NCI-H226 (cell line): ENCODE data around the gene HBM.
"Not testable (repeated sequence)": the region's sequence is repeated elsewhere in the genome, so short reads cannot be mapped to it uniquely, and the experiment has no call there.

Source experiments
- DNase-seq: peaks from one replicate; pipeline ENCODE4 v3.0.0-alpha.2; 2015

The HBM gene

DNA sequence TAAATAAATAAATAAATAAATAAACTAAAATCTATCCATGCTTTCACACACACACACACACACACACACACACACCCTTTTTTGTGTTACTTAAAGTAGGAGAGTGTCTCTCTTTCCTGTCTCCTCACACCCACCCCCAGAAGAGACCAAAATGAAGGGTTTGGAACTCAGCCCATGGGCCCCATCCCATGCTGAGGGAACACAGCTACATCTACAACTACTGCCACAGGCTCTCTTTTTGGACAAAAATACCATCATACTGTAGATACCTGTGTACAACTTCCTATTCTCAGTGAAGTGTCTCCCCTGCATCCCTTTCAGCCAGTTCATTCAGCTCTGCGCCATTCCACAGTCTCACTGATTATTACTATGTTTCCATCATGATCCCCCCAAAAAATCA lies 5.0 kb downstream of the HBM start:
- no peak for DNase-seq

DNA sequence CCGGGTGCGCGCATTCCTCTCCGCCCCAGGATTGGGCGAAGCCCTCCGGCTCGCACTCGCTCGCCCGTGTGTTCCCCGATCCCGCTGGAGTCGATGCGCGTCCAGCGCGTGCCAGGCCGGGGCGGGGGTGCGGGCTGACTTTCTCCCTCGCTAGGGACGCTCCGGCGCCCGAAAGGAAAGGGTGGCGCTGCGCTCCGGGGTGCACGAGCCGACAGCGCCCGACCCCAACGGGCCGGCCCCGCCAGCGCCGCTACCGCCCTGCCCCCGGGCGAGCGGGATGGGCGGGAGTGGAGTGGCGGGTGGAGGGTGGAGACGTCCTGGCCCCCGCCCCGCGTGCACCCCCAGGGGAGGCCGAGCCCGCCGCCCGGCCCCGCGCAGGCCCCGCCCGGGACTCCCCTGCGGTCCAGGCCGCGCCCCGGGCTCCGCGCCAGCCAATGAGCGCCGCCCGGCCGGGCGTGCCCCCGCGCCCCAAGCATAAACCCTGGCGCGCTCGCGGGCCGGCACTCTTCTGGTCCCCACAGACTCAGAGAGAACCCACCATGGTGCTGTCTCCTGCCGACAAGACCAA lies 6.7 kb downstream of the HBM start, which contains the start of gene HBA2:
Gene HBA2, plus strand, starts transcription at position 503 of the 568 bp plus-strand sequence. Its CDS starts 37 bp downstream, at position 540.
- DNase-seq, result not testable (repeated sequence)

DNA sequence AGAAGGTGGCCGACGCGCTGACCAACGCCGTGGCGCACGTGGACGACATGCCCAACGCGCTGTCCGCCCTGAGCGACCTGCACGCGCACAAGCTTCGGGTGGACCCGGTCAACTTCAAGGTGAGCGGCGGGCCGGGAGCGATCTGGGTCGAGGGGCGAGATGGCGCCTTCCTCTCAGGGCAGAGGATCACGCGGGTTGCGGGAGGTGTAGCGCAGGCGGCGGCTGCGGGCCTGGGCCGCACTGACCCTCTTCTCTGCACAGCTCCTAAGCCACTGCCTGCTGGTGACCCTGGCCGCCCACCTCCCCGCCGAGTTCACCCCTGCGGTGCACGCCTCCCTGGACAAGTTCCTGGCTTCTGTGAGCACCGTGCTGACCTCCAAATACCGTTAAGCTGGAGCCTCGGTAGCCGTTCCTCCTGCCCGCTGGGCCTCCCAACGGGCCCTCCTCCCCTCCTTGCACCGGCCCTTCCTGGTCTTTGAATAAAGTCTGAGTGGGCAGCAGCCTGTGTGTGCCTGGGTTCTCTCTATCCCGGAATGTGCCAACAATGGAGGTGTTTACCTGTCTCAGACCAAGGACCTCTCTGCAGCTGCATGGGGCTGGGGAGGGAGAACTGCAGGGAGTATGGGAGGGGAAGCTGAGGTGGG lies 7.6 kb downstream of the HBM start:
- DNase-seq, result not testable (repeated sequence)

DNA sequence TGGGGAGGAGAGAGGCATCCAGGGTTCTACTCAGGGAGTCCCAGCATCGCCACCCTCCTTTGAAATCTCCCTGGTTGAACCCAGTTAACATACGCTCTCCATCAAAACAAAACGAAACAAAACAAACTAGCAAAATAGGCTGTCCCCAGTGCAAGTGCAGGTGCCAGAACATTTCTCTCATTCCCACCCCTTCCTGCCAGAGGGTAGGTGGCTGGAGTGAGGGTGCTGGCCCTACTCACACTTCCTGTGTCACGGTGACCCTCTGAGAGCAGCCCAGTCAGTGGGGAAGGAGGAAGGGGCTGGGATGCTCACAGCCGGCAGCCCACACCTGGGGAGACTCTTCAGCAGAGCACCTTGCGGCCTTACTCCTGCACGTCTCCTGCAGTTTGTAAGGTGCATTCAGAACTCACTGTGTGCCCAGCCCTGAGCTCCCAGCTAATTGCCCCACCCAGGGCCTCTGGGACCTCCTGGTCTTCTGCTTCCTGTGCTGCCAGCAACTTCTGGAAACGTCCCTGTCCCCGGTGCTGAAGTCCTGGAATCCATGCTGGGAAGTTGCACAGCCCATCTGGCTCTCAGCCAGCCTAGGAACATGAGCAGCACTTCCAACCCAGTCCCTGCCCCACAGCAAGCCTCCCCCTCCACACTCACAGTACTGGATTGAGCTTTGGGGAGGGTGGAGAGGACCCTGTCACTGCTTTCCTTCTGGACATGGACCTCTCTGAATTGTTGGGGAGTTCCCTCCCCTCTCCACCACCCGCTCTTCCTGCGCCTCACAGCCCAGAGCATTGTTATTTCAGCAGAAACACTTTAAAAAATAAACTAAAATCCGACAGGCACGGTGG lies 8.4 kb downstream of the HBM start:
- DNase-seq, result not testable (repeated sequence)

DNA sequence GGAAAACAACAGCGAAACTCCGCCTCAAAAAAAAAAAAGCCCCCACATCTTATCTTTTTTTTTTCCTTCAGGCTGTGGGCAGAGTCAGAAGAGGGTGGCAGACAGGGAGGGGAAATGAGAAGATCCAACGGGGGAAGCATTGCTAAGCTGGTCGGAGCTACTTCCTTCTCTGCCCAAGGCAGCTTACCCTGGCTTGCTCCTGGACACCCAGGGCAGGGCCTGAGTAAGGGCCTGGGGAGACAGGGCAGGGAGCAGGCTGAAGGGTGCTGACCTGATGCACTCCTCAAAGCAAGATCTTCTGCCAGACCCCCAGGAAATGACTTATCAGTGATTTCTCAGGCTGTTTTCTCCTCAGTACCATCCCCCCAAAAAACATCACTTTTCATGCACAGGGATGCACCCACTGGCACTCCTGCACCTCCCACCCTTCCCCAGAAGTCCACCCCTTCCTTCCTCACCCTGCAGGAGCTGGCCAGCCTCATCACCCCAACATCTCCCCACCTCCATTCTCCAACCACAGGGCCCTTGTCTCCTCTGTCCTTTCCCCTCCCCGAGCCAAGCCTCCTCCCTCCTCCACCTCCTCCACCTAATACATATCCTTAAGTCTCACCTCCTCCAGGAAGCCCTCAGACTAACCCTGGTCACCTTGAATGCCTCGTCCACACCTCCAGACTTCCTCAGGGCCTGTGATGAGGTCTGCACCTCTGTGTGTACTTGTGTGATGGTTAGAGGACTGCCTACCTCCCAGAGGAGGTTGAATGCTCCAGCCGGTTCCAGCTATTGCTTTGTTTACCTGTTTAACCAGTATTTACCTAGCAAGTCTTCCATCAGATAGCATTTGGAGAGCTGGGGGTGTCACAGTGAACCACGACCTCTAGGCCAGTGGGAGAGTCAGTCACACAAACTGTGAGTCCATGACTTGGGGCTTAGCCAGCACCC lies 9.5 kb downstream of the HBM start:
- peak; percentile 39 for DNase-seq

DNA sequence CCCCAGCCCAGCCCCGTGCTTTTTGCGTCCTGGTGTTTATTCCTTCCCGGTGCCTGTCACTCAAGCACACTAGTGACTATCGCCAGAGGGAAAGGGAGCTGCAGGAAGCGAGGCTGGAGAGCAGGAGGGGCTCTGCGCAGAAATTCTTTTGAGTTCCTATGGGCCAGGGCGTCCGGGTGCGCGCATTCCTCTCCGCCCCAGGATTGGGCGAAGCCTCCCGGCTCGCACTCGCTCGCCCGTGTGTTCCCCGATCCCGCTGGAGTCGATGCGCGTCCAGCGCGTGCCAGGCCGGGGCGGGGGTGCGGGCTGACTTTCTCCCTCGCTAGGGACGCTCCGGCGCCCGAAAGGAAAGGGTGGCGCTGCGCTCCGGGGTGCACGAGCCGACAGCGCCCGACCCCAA lies 10.2 kb downstream of the HBM start:
- not testable (repeated sequence) for DNase-seq

DNA sequence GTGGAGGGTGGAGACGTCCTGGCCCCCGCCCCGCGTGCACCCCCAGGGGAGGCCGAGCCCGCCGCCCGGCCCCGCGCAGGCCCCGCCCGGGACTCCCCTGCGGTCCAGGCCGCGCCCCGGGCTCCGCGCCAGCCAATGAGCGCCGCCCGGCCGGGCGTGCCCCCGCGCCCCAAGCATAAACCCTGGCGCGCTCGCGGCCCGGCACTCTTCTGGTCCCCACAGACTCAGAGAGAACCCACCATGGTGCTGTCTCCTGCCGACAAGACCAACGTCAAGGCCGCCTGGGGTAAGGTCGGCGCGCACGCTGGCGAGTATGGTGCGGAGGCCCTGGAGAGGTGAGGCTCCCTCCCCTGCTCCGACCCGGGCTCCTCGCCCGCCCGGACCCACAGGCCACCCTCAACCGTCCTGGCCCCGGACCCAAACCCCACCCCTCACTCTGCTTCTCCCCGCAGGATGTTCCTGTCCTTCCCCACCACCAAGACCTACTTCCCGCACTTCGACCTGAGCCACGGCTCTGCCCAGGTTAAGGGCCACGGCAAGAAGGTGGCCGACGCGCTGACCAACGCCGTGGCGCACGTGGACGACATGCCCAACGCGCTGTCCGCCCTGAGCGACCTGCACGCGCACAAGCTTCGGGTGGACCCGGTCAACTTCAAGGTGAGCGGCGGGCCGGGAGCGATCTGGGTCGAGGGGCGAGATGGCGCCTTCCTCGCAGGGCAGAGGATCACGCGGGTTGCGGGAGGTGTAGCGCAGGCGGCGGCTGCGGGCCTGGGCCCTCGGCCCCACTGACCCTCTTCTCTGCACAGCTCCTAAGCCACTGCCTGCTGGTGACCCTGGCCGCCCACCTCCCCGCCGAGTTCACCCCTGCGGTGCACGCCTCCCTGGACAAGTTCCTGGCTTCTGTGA lies 11.0 kb downstream of the HBM start, which contains the start of gene HBA1:
Gene HBA1, plus strand, starts transcription at position 204 of the 906 bp plus-strand sequence. Its CDS starts 37 bp downstream, at position 241.
- DNase-seq, result not testable (repeated sequence)

DNA sequence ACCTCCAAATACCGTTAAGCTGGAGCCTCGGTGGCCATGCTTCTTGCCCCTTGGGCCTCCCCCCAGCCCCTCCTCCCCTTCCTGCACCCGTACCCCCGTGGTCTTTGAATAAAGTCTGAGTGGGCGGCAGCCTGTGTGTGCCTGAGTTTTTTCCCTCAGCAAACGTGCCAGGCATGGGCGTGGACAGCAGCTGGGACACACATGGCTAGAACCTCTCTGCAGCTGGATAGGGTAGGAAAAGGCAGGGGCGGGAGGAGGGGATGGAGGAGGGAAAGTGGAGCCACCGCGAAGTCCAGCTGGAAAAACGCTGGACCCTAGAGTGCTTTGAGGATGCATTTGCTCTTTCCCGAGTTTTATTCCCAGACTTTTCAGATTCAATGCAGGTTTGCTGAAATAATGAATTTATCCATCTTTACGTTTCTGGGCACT lies 11.6 kb downstream of the HBM start:
- DNase-seq, result no peak

DNA sequence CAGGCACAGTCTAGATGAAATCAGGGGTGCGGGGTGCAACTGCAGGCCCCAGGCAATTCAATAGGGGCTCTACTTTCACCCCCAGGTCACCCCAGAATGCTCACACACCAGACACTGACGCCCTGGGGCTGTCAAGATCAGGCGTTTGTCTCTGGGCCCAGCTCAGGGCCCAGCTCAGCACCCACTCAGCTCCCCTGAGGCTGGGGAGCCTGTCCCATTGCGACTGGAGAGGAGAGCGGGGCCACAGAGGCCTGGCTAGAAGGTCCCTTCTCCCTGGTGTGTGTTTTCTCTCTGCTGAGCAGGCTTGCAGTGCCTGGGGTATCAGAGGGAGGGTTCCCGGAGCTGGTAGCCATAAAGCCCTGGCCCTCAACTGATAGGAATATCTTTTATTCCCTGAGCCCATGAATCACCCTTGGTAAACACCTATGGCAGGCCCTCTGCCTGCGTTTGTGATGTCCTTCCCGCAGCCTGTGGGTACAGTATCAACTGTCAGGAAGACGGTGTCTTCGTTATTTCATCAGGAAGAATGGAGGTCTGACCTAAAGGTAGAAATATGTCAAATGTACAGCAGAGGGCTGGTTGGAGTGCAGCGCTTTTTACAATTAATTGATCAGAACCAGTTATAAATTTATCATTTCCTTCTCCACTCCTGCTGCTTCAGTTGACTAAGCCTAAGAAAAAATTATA lies 12.3 kb downstream of the HBM start:
- DNase-seq, result no peak

DNA sequence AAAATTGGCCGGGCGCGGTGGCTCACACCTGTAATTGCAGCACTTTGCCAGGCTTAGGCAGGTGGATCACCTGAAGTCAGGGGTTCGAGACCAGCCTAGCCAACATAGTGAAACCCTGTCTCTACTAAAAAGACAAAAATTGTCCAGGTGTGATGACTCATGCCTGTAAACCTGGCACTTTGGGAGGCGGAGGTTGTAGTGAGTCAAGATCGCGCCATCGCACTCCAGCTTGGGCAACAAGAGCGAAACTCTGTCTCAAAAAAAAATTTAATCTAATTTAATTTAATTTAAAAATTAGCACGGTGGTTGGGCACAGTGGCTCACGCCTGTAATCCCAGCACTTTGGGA lies 12.9 kb downstream of the HBM start:
- DNase-seq, result no peak

DNA sequence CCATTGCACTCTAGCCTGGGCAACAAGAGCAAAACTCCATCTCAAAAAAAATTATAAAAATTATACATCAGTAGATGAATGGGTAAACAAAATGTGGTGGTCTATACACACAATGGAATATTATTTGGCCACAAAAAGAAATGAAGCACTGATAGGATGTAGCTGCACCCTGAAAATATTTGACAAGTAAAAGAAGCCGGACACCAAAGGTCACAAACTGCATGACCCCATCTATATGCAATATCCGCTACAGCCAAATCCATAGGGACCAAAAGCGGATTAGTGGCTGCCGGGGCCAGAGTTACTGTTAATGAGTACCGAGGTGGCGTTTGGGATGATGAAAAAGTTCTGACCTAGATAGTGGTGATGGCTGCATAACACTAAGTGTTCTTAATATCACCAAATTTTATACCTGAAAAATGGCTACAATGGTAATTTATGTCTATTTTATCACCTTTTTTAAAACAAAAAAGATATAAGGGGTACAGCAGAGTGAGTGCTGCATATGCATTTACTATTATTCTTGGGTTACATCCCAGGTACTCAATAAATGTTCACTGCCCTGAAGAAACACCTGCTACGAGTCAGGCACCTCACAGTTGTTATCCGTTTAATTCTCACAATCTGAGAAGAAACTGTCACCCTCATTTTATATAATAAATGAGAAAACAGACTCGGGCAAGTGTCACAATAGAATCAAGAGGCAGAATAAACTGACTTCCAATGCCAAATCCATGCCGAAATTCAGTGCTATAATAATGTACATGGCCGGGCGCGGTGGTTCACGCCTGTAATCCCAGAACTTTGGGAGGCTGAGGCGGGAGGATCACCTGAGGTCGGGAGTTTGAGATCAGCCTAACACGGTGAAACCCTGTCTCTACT lies 13.7 kb downstream of the HBM start:
- DNase-seq, result no peak

DNA sequence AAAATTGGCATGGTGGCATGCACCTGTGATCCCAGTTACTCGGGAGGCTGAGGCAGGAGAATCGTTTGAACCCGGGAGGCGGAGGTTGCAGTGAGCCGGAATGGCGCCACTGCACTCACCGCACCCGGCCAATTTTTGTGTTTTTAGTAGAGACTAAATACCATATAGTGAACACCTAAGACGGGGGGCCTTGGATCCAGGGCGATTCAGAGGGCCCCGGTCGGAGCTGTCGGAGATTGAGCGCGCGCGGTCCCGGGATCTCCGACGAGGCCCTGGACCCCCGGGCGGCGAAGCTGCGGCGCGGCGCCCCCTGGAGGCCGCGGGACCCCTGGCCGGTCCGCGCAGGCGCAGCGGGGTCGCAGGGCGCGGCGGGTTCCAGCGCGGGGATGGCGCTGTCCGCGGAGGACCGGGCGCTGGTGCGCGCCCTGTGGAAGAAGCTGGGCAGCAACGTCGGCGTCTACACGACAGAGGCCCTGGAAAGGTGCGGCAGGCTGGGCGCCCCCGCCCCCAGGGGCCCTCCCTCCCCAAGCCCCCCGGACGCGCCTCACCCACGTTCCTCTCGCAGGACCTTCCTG lies 14.4 kb downstream of the HBM start, which contains the start of gene HBQ1:
Gene HBQ1, plus strand, starts transcription at position 359 of the 575 bp plus-strand sequence. Its CDS starts 28 bp downstream, at position 387.
- DNase-seq, result no peak

DNA sequence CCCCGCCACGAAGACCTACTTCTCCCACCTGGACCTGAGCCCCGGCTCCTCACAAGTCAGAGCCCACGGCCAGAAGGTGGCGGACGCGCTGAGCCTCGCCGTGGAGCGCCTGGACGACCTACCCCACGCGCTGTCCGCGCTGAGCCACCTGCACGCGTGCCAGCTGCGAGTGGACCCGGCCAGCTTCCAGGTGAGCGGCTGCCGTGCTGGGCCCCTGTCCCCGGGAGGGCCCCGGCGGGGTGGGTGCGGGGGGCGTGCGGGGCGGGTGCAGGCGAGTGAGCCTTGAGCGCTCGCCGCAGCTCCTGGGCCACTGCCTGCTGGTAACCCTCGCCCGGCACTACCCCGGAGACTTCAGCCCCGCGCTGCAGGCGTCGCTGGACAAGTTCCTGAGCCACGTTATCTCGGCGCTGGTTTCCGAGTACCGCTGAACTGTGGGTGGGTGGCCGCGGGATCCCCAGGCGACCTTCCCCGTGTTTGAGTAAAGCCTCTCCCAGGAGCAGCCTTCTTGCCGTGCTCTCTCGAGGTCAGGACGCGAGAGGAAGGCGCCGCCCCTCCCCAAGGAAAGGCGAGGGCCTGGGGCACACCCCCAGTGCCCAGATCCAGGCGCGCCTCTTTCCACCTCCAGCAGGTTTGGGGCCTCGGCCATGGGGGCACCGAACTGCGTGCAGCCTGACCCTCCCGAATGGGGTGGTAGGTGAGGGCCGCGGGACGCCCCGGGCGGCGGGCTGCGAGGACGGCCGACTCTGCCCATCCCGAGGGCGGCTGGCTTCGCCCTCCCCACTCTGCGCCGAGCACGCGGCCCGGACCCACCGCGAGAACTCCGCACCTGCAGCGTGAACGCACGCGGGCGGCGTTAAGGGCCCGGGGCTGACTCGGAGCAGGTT lies 15.1 kb downstream of the HBM start:
- DNase-seq, result peak; percentile 73

DNA sequence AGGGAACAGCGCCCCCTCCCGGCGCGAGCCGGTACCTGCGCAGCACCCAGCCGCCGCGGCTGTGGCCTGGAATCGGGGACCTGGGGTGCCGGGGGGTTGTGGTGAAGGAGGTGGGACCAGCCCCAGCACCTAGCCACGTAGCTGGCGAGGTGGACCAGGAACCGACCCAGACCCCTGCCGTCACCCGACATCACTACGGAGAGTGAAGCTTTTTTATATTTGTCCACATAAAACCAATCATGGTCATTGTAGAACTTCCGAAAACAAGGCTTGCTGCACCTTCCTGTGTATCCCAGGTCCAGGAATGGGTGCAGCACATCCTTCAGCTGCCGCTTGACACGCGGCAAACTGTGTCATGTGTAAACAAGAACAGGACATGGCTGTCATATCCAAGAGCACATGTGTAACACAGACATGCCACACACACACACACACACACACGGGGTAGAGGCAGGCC lies 15.8 kb downstream of the HBM start:
- no peak for DNase-seq

DNA sequence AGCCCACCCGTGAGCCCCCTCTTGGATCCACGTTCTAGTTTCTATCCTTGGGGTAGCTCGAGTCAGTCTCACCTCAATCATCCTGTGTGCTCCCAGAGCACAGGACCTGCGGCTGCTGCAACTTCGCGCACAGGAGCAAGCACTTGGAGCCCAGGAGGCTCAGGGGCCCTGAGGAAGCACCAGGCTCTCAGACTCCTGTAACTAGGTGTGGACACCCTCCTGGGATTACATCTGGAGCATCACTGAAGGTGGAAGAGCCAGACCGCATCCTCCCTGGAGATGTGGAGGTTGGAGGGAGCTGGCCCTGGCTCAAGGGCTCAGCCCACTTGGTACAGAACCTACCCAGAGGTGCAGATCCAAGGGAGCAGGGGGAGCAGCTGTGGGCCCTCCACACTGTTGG lies 17.2 kb downstream of the HBM start:
- no peak for DNase-seq

DNA sequence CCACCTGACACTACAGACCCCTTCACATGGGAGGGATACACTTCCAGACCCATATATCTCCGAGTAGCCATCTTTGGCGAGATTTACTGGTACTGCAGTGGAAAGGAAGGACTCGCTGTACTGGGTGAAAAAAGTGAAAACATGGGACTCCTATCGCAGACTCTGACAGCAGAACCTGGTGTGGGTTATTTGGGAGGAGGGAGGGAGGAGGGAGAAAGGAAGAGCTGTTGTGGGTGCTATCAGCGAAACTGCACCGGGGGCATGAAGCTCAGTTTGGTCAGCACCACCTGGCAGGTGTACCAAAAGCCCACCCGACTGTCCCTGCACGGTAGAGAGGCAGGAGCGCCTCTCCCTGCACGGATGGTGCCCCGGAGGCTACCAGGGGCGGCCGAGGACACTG lies 19.4 kb downstream of the HBM start:
- no peak for DNase-seq

DNA sequence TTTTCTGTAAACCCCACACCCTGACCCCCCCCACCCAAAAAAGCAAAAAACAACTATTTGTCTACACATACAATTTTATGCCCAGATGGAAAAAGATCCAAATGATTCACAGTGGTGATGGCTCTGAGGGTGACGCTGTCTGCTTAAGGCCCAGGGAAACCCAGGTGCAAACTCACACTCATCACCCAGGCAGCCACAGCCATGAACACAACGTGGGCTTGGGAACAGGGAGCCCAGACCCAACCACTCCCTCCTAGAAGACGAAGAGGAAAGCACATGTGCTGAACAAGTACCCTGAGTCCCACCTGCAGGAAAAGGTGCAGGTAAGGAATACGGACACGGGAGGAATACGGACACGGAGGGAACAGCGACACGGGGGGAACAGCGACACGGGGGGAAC lies 19.9 kb downstream of the HBM start:
- no peak for DNase-seq

DNA sequence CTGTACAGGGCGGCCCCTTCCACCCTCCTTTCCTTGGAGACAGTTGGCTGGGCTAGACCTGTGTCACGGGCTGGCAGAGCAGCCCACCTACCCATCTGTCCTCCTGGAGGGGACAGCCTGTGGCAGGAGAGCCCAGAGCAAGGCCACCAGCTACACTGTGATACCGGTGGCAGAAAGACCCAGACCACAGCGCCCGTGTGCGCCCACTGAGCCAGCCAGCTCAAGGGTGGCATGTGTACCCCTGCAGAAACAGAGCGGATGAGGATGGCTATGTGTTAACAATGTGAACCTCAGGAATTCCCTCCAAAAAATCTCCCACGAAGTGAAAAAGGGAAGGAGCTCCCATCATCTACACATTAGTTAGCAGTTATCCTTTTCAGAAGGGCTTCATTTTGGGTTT lies 21.6 kb downstream of the HBM start:
- no peak for DNase-seq
